Measurements from ENCODE around the gene PPIL6.
A peak's percentile ranks its signal among the peaks of the same experiment; 100 is the strongest.

PPIL6 gene

GRCh38 chr6:109449064-109449794 lies 8.8 kb upstream of the PPIL6 start:
- DNase-seq, result no peak

GRCh38 chr6:109448615-109449014 lies 8.2 kb upstream of the PPIL6 start:
- no peak for DNase-seq

DNA sequence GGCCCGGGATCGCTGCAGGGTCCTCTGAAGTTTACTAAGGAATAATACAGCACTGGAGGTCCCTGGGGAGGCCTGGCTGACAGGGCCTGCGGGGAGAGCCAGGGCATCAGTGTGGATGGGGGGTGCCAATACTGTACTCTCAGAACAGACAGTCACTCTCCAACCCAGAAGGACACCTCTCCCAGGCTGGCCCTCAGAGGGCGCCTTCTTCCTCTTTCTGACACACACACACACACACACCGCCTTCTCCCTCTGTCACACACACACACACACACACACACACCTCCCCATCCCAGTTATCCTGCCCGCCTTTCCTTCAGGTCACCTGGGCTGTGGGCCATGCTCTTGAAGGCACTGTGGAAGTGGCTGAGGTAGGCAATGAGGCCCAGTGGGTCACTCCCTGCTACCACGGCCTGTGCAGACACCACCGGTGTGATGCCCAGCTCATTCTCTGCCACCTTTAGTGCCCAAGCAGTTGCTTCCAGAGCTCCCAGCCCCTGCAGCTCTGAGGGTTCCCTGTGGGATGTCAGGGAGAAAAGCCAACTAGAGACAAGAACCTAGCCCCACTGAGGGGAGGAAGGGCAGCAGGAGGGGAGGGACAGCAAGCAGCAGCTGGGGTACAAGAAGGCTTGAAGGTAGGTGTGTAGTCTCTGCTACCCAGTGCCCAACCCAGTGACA lies 7.6 kb upstream of the PPIL6 start:
- peak; percentile 63 for DNase-seq

GRCh38 chr6:109447087-109447486 lies 6.7 kb upstream of the PPIL6 start:
- DNase-seq, result no peak

DNA sequence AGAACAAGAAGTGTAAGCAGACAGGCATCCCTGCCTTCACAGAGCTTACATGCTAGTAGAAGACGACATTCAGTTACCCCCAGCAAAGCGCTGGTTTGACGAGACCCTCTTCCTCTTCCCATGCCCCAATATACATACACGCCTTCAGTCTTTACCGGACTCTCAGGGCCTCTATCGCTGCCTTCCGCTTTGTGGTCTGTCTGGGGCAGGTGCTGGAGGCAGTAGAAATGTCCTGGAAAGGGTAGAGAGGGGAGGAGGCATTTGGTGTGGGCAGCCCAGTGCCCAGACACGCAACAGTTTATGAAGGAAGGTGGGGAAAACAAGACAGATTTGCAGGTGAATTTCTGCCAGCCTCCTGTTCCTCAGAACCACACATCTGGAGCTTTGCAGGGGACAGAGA lies 6.1 kb upstream of the PPIL6 start:
- DNase-seq, result no peak

- no peak for DNase-seq
Measured at GRCh38 chr6:109446072-109446471, 5.6 kb upstream of the PPIL6 start.

- DNase-seq, result no peak
Measured at GRCh38 chr6:109445382-109445781, 5.0 kb upstream of the PPIL6 start.

GRCh38 chr6:109443425-109443950 lies 3.1 kb upstream of the PPIL6 start:
- DNase-seq, result no peak

DNA sequence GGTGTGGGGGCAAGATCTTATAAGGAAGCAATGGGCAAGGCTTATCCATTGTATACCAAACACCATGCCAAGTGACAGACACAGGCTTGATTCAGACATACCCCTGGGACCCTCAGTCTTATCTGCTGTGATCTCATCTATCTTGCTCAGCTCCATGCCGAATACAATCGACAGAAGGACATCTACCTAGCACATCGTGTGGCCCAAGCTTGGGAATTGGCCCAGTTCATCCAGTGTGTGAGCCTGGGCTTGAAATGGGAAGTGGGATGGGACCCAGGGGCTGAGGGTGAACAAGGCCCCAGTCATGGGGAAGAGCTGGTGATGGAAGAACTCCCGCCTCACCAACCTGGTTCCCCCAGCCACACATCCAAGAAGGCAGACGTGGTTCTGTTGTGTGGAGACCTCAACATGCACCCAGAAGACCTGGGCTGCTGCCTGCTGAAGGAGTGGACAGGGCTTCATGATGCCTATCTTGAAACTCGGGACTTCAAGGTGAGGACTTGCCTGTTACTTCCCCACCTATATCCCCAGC lies 2.0 kb upstream of the PPIL6 start:
- DNase-seq, result no peak

- peak; percentile 53 for DNase-seq
Measured at GRCh38 chr6:109441069-109441816, 815 bp upstream of the PPIL6 start.

DNA sequence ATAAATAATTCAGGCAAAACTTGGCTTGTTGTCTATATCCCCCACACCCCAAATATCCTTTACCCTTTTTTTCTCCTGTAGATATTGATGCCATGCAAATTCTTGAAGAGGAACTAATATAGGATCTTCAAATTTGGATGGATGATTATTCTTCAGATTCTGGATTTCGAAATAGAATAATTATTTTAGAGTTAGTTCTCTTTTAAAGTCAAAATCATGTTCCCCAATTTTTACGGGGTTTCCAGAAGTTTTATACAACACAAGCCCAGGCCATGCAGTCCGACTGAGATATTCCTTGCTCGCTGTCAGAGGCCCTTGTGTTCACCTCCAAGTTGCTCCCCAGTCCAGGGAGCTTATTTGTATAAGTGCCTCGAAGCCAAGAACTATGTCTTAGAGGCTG lies 4.4 kb downstream of the PPIL6 start:
- DNase-seq, result no peak

GRCh38 chr6:109434456-109434855 lies 6.0 kb downstream of the PPIL6 start:
- DNase-seq, result peak; percentile 12

GRCh38 chr6:109429496-109429895 lies 10.9 kb downstream of the PPIL6 start:
- no peak for DNase-seq

DNA sequence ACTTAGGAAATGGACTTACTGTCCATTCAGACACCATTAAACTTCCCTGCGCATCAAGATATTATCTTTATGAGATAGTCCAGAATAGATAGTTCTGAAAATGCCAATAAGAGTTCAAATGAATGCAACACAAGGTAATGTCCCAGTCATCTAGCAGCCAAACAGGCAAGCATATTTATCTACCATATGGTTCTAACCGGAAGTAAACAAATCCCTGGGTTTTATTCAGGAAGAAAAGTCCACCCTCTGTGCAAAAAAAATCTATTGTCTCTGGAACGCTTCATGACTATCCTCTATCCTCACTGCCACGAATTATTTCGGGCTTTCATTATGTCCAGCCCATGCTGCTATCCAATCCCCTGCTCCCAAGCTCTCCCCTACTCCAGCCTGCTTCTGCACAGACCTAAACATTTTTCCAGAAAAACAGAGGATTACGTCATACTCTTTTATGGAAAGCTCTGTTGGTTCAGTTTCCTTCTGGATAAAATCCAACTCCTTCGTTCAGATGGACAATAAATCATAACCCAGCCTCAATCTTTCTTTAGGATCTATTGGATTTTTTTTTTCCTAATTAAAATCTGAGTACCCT lies 11.4 kb downstream of the PPIL6 start:
- no peak for DNase-seq

DNA sequence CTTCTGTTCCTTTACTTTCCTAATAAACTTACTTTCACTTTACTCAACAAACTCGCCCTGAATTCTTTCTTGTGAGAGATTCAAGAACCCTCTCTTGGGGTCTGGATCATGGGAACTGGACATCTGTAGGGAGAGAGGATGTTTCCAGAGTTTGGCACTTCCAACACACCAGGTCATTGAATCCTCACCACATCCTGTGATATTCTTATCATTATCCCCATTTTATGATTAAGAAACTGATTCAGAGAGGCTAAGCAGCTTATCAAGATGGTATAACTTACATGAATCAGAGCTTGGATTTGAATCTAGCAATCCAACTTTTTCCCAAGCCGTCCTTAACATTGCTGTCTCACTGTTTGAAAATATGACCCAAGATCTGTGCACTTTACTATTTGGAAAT lies 15.5 kb downstream of the PPIL6 start:
- DNase-seq, result no peak

DNA sequence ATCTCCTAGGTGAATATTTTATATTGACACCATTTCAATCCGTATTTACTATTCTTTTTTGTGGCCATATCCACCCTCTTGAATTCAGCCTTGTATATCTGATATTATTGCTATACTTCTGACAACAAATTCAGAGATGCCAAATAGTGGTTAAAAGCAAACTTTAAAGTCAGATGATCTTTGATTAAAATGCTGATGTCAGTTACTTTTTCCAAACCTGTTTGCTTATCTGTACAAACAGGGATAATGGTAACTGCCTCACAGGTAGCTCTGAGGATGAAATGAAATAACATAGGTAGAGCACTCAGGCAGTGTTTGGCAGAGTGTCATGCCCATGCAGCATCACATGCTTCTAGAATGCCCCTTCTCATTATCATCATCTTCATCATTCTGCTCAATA lies 19.2 kb downstream of the PPIL6 start:
- DNase-seq, result no peak

GRCh38 chr6:109420751-109421150 lies 19.7 kb downstream of the PPIL6 start:
- DNase-seq, result no peak

- no peak for DNase-seq
Measured at GRCh38 chr6:109417646-109418045, 22.8 kb downstream of the PPIL6 start.

DNA sequence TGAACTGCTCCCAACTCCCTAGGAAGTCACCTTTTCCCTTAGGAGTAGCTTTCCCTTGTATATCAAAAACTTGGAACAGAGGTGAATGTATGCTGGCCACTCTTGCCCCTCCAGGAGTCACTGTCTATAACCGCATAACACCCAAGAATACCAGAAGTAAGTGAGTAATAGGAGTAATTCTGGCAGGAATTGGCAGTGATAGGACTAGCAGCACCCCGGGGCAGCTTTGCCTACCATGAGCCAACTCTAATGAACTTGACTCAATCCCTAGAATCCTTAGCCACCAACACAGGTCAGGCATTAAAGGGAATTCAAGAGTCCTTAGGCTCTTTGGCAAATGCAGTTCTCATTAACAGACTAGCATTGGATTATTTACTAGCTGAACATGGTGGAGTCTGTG lies 29.4 kb downstream of the PPIL6 start:
- no peak for DNase-seq

DNA sequence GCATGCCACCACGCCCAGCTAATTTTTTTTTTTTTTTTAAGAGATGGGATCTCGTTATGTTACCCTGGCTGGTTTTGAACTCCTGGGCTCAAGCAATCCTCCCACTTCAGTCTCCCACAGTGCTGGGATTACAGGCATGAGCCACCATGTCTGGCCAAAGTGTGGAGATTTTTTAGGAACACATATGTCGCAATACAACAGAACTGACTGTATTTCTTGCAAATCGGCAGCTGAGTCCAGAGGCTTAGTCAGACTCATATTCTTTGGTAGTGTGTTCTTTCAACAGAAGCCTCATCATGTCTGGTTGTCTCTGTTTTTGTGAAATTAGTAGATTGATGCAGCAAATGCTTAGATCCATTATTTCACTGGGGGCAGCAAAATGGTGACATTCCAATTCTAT lies 34.2 kb downstream of the PPIL6 start:
- DNase-seq, result peak; percentile 67

GRCh38 chr6:109397020-109397419 lies 43.4 kb downstream of the PPIL6 start:
- DNase-seq, result peak; percentile 50

- no peak for DNase-seq
Measured at GRCh38 chr6:109396046-109396718, 44.2 kb downstream of the PPIL6 start.

- DNase-seq, result peak; percentile 36
Measured at GRCh38 chr6:109393886-109394281, 46.5 kb downstream of the PPIL6 start.
